Left renal pelvis (tissue), 4 donors: ENCODE results near the gene BEST4. TPM values are rescaled to one million over a fixed set of nuclear protein-coding genes. Genes with fewer than 3 reads are reported as not detected.
"Not testable (repeated sequence)": the region's sequence is repeated elsewhere in the genome, so short reads cannot be mapped to it uniquely, and the experiment has no call there.

Experiments
- DNase-seq, 4 donors: peaks; one replicate each; pipeline ENCODE4 v3.0.0-alpha.2; 2013; ENCODE audit warnings: low read depth in 4 of 4, low spot score in 3 of 4
- polyA plus RNA-seq, 4 donors: library from polyadenylated mRNA; unstranded; fragments of 120-200 nt; gene quantifications; one replicate each; pipeline ENCODE4 v1.2.1, GENCODE V29; 2013; ENCODE audit not compliant: insufficient read length in 4 of 4

Gene BEST4
- polyA plus RNA-seq, 4 donors, result 0.50 to 1.0 (median 0.69) TPM

- DNase-seq, result peak in 2 of 4 donors; percentile 75 to 80
Observed at GRCh38 chr1:44819608-44820327, 31.8 kb upstream of the BEST4 start.

- DNase-seq, result no peak
Observed at GRCh38 chr1:44819196-44819607, 31.2 kb upstream of the BEST4 start.

DNA sequence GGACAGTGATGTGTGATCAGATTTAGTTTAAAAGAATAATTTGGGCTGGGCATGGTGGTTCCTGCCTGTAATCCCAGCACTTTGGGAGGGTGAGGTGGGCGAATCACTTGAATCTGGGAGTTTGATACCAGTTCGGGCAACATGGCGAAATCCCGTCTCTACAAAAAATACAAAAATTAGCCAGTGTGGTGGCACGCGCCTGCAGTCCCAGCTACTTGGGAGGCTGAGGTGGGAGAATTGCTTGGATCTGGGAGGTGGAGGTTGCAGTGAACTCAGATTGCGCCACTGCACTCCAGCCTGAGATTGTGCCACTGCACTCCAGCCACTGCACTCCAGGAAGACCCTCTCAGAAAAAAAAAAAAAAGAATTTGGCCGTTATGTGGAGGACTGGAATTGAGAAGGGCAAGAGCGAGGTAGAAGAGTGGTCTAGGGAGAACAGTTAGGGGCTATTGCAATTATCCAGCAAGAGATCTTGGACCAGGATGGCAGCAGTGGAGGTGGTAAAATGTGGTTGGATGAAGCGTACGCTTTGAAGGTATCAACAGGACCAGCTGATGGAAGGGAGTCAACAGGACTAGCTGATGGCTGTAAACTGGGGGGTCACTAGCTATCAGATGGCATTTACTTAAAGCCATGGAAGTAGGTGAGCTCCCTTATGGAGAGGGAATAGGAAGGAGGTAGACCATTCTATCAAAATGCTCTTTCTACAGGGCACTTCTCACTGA is 30.0 kb upstream of the BEST4 start:
- DNase-seq, result no peak

GRCh38 chr1:44817307-44817706 is 29.3 kb upstream of the BEST4 start:
- DNase-seq, result no peak

DNA sequence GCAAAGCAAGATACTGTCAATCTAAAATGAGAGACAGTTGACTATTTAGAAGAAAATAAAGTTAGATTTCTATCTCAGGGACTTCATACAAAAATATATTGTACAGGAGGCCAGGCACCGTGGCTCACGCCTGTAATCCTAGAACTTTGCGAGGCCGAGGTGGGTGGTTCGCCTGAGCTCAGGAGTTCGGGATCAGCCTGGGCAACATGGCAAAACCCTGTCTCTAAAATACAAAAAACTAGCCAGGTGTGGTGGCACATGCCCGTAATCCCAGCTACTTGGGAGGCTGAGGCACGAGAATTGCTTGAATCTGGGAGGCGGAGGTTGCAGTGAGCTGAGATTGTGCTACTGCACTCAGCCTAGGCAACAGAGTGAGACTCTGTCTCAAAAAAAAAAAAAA is 28.0 kb upstream of the BEST4 start:
- not testable (repeated sequence) for DNase-seq

DNA sequence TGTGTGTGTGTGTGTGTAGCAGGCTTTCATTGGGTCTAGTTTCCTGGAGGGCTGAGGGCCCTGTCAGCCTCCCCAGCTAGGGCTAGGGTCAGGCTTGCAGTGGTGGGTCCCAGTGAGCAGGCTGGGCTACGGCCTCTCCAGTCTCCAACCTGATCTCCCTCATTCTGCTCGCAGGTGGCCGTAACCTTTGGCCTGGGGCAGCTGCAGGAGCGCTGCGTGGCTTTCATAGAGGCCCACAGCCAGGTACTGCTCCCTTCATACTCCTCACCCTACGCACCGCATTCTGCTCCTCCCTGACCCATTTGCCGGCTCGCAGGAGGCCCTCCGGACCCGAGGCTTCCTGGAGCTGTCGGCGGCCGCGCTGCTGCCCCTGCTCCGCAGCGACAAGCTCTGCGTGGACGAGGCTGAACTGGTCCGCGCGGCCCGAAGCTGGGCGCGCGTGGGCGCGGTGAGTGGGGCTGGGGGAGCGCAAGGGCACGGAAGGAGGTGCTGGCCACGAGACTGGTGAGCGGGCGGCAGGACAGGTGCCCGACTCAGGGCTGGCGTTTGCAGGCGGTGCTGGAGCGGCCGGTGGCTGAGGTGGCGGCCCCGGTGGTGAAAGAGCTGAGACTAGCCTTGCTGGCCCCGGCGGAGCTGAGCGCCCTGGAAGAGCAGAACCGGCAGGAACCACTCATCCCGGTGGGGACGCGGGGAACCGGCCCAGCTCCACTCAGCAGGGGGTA is 25.0 kb upstream of the BEST4 start:
- DNase-seq, result no peak

GRCh38 chr1:44811234-44811633 is 23.3 kb upstream of the BEST4 start:
- DNase-seq, result no peak

DNA sequence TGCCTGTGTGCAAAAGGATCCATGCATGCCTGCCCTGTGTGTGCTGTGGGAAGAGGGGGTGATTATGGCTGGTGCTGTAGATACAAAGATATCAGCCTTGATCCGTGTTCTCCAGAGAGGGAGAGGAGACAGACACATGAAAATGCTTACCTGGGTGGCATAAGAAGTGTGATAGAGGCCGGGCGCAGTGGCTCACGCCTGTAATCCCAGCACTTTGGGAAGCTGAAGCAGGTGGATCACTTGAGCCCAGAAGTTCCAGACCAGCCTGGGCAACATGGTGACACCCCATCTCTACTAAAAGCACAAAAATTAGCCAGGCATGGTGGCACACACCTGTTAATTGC is 22.8 kb upstream of the BEST4 start:
- not testable (repeated sequence) for DNase-seq

GRCh38 chr1:44810101-44810761 is 22.3 kb upstream of the BEST4 start:
- no peak for DNase-seq

DNA sequence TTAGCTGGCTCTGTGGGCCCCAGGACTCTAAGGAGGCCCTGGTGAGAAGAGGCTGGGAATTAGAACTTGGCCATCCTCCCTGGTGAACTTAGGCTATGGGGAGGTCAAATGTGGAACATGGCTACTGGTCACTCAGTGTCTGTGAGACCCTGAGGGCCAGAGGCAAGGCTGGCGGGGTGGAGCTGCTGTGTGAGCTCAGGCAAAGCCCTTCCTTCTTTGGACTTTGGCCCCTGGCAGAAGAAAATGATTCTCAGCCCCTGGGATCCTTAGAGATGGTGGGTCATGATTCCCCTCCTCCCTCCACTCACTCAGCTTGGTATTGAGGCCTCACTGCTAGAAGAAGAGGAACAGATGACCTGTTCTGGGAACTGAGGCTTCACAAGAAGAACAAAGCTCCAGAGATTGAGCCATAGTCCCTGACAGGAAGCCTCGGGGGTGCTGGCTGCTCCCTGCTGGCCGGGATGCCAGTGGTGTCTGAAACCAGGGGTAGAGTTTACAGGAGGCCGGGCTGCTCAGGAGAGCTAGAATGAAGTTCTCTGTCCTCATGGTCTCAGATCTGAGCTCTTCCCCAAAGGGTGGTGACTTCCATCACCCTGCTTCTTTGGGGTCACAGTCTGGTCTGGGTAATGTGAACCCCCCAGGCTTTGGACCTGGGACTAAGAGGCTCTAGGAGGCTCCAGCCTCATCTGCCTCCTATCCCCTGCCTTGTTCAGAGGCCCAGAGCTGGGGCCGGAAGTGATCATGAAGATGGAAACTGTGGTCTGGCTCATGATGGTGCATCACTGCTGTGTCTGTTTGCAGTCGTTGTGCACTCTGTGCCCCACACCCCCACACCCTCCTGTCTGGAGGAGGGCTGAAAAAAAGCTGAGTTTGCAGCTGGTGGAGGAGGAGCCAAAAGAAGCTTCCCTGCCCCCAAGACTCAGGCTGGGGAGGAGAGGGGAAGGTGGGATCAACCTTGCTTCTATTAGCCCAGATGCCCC is 21.3 kb upstream of the BEST4 start:
- no peak for DNase-seq

- peak in 3 of 4 donors; percentile 78 for DNase-seq
Observed at GRCh38 chr1:44808063-44808937, 20.3 kb upstream of the BEST4 start, which contains the start of gene BTBD19. Gene BTBD19 (plus strand): TSS chr1:44808523. CDS start chr1:44808821, 298 bp downstream.

- peak in 3 of 4 donors; percentile 84 to 90 (median 85) for DNase-seq
Observed at GRCh38 chr1:44807364-44808062, 19.5 kb upstream of the BEST4 start.

- DNase-seq, result no peak
Observed at GRCh38 chr1:44806704-44807363, 18.9 kb upstream of the BEST4 start, which contains the start of gene DYNLT4. Gene DYNLT4 (minus strand): TSS chr1:44807351. CDS start chr1:44806668, 683 bp downstream.

DNA sequence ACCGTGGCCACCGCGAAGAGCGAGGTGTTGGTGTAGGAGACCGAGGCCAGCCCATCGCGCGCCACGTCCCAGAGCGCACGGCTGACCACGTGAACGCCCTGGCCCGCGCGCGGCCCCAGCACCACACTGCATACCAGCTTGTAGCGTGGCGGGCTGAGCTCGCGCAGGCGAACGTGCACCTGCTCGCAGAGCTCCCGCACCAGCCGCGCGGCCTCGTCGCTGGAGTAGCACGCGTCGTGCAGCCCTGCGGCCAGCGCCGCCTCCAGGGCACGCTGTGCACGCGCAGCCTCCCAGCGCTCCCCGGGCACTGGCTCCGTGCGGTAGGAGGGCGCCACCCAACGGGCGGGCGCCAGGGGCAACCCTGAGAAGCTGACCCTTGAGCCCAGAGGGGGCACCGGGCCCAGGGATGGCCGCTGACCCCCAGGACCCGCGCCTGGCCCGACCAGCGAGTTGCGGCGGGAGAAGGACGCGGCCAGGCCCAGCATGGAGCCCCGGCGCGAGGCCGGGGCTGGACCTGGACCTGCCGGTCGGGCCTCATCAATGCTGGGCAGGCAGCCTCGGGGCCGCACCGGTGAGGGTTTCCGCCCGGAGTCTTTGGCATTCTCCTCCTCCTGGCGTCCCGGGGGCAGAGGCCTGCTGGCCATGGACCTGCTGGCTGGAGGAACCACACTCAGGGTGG is 18.2 kb upstream of the BEST4 start:
- no peak for DNase-seq

DNA sequence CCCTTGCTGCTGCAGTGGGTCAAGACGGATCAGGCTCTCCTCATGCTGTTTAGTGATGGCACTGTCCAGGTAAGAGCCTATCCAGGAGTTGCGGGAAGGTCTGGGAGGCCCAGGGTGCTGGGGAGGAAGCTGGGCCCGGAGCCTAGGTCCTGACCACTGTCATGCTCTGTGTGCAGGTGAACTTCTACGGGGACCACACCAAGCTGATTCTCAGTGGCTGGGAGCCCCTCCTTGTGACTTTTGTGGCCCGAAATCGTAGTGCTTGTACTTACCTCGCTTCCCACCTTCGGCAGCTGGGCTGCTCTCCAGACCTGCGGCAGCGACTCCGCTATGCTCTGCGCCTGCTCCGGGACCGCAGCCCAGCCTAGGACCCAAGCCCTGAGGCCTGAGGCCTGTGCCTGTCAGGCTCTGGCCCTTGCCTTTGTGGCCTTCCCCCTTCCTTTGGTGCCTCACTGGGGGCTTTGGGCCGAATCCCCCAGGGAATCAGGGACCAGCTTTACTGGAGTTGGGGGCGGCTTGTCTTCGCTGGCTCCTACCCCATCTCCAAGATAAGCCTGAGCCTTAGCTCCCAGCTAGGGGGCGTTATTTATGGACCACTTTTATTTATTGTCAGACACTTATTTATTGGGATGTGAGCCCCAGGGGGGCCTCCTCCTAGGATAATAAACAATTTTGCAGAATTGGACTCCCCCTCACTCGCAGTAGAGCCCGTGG is 17.5 kb upstream of the BEST4 start:
- DNase-seq, result no peak
